GM12875 (cell line): ENCODE data around the gene CACNA1I.

Source experiments
- H3K4me3 ChIP-seq: one replicate; pipeline ENCODE4 v1.5.1; 2011; ENCODE audit warnings: low read depth, low read length, control low read depth
- CTCF ChIP-seq: IDR thresholded peaks from 2 replicates; pipeline ENCODE4 v1.5.1; 2011; ENCODE audit warnings: low read depth, mild to moderate bottlenecking, control low read depth, inconsistent platforms, low read length, moderate library complexity, borderline replicate concordance; ENCODE audit not compliant: insufficient read depth

The CACNA1I gene

GRCh38 chr22:39713799-39714290 is 143.3 kb downstream of the CACNA1I start:
- no peak overlapping the region for H3K4me3 ChIP-seq
- no peak for TF ChIP-seq CTCF

- no peak overlapping the region for H3K4me3 ChIP-seq
- no peak for TF ChIP-seq CTCF
Observed at GRCh38 chr22:39714321-39714720, 143.8 kb downstream of the CACNA1I start.

GRCh38 chr22:39715778-39716495 is 145.4 kb downstream of the CACNA1I start:
- TF ChIP-seq CTCF: no peak
- H3K4me3 ChIP-seq: no peak overlapping the region

- no peak overlapping the region for H3K4me3 ChIP-seq
- no peak for TF ChIP-seq CTCF
Observed at GRCh38 chr22:39716534-39716933, 146.0 kb downstream of the CACNA1I start.

GRCh38 chr22:39717099-39717498 is 146.5 kb downstream of the CACNA1I start:
- no peak for TF ChIP-seq CTCF
- H3K4me3 ChIP-seq: no peak overlapping the region

GRCh38 chr22:39718206-39718605 is 147.7 kb downstream of the CACNA1I start:
- no peak for TF ChIP-seq CTCF
- H3K4me3 ChIP-seq: no peak overlapping the region

- no peak overlapping the region for H3K4me3 ChIP-seq
Observed at GRCh38 chr22:39718921-39719475, 148.4 kb downstream of the CACNA1I start.

More at GRCh38 chr22:39718921-39719475, 148.4 kb downstream of the CACNA1I start:
- TF ChIP-seq CTCF: no peak
